HG02571 (cell line): Measurements from ENCODE around the gene NSUN5.
"Not testable (repeated sequence)": the region's sequence is repeated elsewhere in the genome, so short reads cannot be mapped to it uniquely, and the experiment has no call there.

ENCODE experiments used
- ATAC-seq: cut with Tn5 transposase; IDR thresholded peaks from one replicate; pipeline ENCODE4 v1.9.1; 2021; ENCODE audit warnings: mild to moderate bottlenecking, moderate library complexity; ENCODE audit not compliant: unreplicated experiment

Gene NSUN5

DNA sequence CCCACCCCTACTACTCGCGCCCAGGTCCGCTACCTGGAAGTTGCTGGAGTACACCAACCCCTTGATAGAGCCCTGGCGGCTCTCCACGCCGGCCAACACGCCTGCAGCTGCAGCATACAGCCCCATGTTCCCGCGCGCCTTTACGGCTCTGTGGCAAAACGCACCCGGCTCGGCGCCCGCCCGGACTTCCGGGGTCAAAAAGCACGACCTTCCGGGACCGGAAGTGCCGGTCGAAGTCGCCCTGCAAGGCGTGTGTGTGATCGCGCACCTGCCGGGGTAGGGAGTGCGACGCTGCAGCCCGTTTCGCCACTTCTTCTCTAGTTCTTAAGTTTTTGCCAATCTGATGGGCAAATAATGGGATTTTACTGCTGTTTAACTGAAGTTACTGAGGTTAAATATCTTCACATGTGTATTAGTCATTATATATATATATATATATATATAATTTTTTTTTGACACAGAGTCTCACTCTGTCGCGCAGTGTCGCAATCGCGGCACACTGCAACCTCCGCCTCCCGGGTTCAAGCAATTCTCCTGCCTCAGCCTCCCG lies at the start of gene NSUN5:
TSS of gene NSUN5 (minus strand) at position 162 of the 550 bp plus-strand sequence. CDS start at position 126, 36 bp downstream.
- ATAC-seq: peak; percentile 86

DNA sequence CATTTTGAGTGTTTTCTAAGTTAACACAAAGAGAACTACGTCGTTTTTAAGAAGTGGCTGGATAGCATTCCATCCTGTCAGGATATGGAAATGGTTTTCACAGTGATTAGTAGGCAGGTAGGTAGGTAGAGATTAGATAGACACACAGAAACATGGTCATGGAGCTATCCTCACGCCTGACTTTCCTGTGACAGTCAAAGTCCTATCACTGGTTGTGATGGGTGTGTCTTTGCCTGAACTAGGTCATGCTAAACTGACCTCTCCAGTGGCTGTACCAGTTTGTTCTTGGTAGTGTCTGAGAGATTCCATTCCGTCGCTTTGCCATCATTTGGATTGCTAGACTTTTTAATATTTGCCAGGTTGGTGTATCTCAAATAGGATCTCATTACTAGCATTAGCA lies 47.5 kb upstream of the NSUN5 start:
- no peak for ATAC-seq

DNA sequence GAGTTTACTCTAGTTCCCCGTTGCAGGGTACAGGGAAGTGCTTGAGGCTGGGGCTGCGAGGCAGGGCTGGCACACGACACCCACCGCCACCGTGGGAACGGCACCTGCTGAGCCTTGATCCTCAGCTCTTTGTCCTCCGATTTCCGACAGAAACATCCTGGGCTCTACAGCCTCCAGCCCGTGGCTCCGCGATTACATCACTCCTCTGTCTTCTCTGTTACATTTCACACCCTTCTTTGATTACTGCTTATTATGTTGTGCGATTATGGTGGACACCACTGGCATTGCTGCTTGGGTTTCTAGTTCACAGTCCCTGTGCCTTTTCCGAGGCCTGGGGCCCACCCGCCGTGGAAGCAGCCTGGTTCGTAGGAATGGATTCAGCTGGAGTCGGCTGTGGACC lies 46.2 kb upstream of the NSUN5 start:
- ATAC-seq: no peak

DNA sequence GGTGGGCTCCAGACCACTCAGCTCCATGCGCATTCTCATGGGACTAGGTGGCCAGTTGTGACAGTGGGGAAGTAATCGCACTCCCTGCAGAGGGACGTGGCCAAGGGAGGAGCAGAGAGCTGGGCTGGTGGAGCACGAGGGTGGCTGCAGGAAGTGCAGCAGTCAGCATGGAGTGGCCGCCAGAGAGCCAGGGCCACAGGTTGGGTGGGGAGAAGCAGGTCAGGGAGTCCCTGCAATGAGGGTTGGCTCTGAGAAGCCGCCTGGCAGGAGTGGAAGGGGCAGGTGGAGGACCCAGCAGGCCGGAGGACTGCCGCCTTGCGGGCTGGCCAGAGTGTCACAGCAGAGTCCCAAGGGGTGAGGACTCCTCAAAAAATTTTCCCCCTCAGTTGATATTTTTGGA lies 45.6 kb upstream of the NSUN5 start:
- ATAC-seq: no peak

DNA sequence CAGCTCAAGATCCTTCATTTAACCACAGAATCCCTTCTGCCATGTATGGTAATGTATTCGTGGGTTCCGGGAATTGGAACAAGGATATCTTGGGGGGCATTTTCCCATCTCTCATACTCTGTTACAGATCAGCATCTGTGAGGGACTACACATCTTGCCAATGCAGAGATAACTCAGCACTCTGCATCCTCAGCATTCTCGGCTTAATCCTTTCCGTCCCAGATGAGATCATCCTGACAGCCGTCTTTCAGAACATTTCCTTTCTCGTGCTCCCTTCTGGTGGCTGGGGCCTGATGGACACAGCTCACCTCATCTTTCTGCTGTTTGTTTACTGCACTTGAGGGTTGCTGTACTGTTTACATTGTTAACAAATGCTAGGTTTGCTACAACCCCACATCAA lies 44.6 kb upstream of the NSUN5 start:
- no peak for ATAC-seq

DNA sequence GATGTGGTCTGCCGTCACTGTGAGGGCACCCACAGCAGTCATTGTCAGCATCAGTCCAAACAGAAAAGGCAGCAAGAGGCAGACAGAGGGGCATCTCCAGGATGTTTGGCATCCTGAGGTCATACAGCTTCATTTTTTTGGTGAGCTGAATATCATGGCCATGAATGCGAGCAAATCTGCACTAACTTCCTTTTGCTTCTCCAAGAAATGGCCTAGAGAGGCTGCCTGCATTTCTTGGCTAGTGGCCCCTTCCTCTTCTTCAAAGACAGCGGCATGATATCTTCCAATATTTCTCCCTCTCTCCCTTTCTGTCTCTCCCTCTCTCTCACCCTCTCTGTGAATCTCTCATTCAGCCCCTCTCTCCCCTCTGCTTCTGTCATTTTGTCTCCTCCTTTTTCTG lies 44.2 kb upstream of the NSUN5 start:
- no peak for ATAC-seq

DNA sequence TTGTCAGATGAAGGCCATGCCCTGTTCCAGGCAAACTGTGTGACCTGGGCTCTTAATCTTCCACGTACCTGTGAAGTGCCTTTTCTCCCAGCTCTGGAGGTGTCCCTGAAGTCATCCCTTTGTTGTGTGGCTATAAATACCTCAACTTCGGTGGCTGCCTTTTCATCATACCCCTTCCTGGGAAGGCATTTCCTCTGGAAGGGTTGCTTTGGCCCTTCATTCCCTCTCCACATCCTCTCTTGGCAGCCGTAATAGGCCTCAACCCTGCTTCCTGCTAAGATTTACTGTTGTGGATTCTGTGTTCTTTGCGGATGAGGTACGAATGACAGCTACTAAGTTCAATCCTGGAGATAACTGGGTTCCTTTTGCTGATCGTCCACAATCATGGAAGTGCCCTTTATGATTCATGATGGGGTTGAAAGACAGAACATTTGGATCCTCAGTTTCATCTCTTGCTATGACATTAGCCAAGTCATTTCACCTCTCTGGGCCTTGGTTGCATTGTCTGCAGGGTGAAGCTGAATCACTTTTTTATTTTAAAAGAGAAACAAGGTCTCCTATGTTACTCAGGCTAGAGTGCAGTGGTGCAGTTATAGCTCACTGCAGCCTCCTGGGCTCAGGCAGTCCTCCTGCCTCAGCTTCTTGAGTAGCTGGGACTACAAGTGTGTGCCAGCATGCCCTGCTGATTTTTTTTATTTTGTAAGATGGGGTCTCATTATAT lies 43.0 kb upstream of the NSUN5 start:
- ATAC-seq: no peak

DNA sequence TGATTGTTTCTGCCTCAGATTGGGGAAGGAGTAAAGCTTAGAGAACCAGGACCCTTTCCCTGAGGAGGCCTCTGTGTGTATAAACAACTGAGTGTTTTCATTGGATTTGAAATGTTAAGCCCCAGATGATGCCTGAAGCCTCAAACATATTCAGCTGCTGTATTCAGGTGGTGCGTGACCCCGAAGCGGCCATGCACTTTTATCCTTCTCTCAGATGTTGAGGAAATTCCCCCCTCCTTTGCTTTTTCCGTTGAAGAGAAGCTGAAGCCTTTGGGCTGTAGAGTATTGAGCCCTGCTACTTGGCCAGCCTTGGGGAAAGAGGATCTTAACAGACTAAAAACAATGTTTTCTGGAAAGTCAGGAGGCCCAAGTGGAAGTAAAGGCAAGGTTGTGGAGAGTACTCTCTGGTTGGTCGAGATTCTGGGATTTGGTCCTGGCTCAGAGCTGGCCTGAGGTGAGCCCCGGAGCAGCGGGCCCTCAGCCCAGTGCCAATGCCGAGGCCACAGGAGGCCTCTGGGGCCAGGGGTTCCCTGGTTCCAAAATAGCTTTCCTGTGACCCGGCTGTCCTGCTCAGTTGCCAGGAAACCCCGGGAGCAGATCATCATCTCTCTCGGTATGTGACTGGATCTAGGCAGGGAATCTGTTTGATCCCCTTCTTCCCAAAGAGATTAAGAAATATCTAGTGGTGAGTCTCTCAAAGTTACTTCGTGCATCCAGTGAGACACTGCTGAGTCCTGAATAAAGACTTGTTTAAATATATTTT lies 41.9 kb upstream of the NSUN5 start:
- ATAC-seq: no peak

DNA sequence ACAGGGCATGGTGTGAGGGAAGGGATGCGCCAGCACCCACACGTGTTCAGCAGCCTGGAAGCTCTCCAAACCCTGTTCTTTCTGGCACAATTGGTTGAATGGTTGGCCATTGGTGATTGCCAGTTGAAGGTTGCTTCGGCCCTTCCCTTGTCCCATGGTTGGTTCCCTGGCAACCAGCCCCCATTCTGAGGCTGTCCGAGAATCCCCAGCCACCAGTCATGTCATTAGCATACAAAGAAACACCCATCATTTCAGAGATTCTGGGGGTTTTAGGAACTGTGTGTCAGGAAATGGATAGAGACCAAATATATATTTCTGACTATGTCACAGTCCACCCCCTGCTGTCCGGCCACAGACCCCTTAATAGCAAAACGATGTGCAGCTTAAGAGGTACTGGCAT lies 41.1 kb upstream of the NSUN5 start:
- ATAC-seq: no peak

DNA sequence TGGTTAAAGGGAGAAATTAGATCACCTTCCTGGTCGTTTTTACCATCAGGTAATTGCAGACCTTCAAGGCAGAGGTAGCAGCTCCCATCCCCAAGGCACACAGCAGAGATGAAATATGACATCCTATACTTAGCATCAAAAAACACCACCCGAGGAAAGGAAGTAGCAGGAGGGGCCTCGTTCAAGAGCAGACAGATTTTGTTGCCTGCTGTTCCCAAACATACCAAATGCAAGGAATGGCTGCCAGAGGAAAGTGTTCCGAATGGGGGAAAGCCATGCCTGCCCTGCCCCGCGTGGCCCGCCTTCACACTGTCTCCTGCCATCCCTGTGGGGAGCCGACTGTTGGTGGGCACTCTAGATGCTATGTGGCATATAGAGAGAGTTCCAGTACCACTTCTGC lies 37.3 kb upstream of the NSUN5 start:
- no peak for ATAC-seq

DNA sequence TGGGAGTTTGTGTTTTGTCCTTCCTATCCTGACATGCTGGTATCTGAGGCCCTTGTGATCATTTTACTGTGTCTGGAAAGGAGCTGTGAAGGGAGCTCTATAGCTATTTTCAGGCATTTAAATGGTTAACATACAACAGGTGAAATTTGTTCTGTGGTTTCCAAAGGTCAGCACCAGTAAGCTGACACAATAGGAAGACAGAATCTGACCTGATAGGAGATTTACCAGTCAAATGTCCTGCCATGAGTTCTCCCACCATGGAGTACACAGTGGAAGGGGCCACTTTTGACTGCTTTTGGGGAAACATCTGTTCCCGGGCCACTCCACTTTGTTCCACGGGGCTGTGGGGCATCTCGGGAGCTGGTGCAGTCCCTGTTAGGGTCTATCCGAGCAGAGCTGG lies 36.9 kb upstream of the NSUN5 start:
- no peak for ATAC-seq

DNA sequence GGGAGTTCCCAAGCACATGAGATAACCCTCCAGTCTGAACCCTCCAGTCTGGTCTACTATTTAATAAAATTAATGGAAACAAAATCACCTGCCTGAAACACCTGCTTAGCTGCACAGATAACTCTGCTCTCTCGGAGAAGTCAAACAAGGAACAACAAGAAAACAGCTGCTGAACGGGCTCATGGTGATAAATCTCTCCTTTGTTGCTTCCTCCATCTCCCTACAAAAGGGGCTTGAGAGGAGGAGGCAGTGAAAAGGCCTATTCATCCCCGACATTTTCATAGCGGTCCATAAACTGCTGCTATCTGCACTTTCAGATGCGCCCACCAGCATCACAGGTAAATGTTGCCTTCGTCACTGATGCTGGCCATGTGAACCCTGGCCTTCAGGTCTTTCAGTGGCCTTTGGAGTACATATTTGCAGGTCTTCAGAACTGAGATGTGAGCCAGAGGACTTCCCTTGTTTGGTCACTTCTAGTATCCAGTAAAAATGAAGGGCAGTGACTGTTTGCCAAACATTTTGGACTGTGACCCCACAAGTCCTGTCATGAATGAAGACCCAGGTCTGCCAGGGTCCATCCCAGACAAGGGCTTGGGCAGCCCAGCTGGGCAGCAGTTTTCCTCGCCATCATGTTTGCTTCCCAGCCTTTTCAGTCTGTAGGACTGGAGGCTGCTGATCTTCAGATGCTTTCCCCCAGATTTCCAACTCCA lies 35.2 kb upstream of the NSUN5 start:
- no peak for ATAC-seq

DNA sequence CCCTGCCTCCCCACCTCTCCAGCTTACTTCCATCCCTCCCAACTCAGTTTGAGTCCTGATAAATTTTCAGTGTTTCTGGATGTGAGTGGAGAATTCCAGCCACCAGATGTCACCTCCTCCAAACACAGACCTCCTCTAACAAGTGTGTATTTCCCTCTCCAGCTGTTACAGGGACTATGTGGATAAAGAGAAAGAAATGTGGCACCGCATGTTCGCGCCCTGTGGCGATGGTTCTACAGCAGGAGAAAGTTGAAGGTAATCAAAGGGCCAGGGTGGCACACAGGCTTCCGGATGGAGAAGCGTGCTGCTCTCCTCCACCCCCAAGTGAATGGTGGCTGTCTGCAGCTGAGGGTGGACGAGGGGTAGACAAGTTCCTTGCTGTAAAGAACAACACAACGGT lies 34.0 kb upstream of the NSUN5 start:
- no peak for ATAC-seq

DNA sequence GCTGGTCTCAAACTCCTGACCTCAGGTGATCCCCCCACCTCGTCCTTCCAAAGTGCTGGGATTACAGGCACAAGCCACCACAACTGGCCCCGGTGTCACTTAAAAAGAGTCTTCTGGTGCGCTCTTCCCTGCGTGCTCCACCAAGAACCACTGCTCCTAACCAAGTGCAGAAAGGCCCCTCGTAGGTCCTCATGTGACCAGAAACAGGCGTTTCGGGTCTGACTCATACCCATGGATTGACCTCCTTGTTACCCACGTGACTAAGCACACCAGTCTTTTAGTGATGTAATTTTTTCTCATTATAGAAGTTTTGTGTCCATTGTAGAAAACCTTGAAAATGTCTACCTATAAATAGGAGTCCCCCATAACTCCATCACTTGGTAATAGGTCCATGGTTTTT lies 33.3 kb upstream of the NSUN5 start:
- no peak for ATAC-seq

DNA sequence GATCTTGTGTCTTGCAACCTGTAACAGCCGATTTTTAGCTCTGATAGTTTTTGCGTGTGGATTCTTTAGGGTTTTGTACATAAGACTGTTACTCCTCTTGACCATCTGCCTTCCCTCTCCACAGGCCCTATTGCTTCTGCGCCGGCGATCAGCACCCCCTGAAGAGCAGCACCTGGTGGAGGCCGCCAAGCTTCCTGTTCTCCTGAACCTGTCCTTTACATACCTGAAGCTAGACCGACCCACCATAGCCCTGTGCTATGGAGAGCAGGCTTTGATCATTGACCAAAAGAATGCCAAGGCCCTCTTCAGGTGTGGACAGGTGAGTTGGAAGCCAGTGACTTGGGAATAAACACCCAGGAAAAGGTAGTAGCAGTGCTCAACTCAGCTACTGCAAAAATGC lies 31.9 kb upstream of the NSUN5 start:
- ATAC-seq: no peak

DNA sequence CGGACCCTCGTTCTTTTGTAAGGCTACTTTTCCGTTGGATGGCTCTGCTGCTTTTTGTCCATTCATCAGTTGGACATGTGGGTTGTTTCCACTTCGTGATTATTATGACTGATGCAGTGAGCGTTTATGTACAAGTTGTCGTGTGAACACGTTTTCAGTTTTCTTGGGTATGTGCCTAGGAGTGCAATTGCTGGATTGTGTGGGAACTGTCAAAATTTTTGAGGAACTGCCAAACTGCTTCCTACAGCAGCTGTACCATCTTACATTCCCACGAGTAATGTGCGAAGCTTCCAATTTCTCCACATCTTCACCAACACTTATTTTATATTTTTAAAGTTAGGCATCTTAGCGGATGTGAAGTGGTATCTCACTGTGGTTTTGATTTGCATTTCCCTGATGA lies 29.7 kb upstream of the NSUN5 start:
- ATAC-seq: no peak

DNA sequence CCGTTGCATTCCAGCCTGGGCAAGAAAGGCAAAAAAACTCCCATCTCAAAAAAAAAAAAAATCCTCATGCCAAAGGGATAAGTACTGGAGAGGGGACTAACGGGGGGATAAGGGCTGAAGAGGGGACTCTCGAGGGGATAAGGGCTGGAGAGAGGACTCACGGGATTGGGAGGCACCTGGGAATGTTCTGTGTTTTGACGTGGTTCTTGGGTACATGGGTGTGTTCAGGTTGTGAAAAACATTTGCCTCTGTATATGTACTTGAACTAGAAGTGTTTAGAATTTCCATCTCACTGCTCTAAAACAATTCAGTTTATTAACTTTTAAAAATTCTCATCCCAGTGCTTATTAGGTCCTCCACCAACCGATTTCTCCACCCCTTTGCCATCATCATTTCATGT lies 23.8 kb upstream of the NSUN5 start:
- no peak for ATAC-seq

DNA sequence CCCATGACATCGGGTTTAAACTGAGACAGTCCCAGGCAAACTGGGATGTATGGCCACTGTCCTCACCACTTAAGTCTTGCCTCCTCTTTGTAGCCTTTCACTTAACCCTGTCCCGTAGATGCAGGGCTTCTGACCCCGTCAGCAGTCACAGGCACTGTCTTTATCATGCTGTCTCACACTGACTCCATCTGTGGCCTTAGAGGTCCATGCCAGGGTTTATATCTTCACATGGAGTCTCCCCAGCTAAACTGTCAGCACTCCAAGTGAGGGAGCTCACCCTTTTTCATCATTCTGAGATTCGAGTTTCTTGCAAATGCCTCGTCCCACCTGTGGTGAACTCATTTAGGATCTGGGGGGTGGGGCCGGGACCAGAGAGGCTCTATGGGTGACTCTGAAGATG lies 22.1 kb upstream of the NSUN5 start:
- ATAC-seq: no peak

DNA sequence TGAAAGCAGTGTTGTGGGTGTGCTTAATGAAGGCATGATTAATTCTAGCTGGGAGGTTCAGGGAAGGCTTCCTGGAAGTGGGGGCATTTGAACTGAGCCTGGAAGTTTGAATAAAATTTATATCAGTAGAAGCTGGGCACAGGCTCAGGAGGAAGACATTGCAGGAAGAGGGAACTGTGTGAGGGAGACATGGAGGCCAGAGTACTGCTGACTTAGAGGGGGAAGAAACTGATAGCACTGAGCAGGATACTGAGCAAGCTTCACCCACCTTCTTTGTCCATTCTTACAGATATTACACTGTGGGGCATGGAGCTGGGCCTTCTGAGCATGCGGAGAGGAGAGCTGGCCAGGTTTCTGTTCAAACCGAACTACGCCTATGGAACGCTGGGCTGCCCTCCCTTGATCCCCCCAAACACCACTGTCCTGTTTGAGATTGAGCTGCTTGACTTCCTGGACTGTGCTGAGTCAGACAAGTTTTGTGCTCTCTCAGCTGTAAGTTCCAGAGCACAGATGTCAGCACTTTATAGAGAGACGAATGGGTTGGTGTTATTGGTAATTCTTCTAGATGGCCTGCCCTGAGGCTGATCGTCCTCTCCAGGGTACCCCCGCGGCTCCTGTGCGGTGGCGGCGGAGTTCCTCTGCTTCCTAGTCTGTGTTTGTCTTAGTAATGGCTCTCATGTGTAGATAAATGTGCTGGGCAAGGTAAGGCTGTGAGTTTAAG lies 21.4 kb upstream of the NSUN5 start:
- ATAC-seq: no peak

DNA sequence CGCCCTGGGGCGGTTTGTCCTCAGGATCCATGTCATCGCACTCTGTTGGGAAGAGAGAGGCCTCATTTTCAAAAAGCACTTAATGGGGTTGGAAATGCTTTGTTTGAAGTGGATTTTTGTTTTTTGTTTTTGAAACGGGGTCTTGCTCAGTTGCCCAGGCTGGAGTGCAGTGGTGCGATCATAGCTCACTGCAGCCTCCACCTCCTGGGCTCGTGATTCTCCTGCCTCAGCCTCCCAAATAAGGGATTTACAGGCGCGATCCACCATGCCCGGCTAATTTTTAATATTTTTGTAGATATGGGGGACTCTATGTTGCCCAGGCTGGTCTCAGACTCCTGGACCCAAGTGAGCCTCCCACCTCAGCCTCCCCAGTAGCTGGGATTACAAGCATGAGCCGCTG lies 20.1 kb upstream of the NSUN5 start:
- no peak for ATAC-seq

DNA sequence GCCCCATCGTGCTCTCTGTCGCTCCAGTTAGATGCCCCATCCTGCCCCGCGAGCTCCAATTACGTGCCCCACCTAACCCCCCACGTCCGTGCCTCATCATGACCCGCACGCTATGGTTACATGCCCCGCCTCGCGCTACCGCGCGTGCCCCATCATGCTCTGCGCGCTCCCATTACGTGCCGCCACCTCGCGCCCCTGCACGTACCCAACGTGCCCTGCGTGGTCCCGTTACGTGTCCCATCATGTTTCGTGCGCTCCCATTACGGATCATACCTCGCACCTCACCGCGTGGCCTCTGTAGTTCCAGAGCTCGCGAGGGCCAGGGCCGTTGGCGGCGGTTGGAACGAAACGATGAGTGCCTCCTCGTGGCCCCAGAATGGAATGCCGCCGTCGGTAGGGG lies 19.3 kb upstream of the NSUN5 start, which contains the start of the genes FKBP6 and TRIM50:
TSS of gene FKBP6 (plus strand) at position 240 of the 400 bp plus-strand sequence. CDS start 268 bp downstream, outside the sequence.
TSS of gene TRIM50 (minus strand) at position 161 of the 400 bp plus-strand sequence. CDS start 3,295 bp downstream, outside the sequence.
- not testable (repeated sequence) for ATAC-seq
